ENCODE results near the gene GAL3ST2.
"Not testable (repeated sequence)": the region's sequence is repeated elsewhere in the genome, so short reads cannot be mapped to it uniquely, and the experiment has no call there.

GAL3ST2 gene

DNA sequence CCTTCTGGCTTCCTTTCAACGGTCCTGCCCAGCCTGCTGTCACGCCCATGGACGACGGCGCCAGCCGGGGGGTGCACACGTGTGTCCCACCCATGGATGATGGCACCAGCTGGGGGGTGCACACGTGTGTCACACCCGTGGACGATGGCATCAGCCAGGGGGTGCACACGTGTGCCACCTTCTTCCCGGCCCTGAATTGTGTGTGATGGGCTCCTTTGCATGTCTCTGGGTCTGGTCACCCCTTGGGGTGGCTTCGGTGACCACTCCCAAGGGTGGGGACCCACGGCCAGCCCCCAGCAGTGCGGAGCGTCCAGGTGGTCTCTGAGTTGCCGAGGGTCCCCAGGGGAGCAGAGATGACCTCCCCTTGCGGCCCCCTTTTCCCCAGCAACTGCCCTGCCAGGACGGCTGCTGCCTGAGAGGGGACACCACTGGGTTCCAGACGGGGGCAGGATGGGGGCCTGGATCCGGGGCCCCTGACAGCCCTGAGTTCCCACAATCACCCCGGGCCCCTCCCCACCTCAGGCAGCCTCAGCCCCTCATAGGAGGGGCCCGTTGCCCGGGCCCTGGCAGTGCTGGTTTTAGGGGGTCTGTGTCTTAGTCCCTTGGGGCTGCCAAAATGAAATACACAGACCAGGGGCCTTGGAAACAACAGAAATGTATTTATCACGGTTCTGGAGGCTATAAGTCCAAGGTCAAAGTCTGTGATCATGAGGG is 41.8 kb downstream of the GAL3ST2 start:
- TF ChIP-seq, protein P1, sequence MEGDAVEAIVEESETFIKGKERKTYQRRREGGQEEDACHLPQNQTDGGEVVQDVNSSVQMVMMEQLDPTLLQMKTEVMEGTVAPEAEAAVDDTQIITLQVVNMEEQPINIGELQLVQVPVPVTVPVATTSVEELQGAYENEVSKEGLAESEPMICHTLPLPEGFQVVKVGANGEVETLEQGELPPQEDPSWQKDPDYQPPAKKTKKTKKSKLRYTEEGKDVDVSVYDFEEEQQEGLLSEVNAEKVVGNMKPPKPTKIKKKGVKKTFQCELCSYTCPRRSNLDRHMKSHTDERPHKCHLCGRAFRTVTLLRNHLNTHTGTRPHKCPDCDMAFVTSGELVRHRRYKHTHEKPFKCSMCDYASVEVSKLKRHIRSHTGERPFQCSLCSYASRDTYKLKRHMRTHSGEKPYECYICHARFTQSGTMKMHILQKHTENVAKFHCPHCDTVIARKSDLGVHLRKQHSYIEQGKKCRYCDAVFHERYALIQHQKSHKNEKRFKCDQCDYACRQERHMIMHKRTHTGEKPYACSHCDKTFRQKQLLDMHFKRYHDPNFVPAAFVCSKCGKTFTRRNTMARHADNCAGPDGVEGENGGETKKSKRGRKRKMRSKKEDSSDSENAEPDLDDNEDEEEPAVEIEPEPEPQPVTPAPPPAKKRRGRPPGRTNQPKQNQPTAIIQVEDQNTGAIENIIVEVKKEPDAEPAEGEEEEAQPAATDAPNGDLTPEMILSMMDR (conservative IDR thresholded peaks at IDR 0.05; ENCODE audit: control insufficient read depth, insufficient read depth, low read depth, low read length): no peak

DNA sequence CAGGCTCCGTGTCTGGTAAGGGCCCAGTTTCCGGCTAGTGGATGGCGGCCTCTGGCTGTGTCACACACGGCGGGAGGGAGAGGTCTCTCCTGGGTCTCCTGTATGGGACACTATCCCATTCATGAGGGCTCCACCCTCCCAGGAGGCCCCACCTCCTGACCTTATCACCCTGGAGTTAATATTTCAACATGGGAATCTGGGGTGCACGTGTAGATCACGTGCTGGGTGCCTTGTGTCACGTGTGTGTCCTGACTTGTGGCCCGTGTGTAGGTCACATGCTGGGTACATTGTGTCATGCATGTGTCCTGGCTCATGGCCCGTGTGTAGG is 42.3 kb downstream of the GAL3ST2 start:
- no peak for DNase-seq (ENCODE audit: low read depth)
- TF ChIP-seq, protein P1 (conservative IDR thresholded peaks at IDR 0.05; ENCODE audit: control insufficient read depth, insufficient read depth, low read depth, low read length): no peak

More for the DNA sequence above, 41.8 kb downstream of the GAL3ST2 start:
- H3K4me3 ChIP-seq (ENCODE audit: control insufficient read depth, low read depth, low read length): no peak overlapping the region
- DNase-seq (ENCODE audit: low read depth): no peak

DNA sequence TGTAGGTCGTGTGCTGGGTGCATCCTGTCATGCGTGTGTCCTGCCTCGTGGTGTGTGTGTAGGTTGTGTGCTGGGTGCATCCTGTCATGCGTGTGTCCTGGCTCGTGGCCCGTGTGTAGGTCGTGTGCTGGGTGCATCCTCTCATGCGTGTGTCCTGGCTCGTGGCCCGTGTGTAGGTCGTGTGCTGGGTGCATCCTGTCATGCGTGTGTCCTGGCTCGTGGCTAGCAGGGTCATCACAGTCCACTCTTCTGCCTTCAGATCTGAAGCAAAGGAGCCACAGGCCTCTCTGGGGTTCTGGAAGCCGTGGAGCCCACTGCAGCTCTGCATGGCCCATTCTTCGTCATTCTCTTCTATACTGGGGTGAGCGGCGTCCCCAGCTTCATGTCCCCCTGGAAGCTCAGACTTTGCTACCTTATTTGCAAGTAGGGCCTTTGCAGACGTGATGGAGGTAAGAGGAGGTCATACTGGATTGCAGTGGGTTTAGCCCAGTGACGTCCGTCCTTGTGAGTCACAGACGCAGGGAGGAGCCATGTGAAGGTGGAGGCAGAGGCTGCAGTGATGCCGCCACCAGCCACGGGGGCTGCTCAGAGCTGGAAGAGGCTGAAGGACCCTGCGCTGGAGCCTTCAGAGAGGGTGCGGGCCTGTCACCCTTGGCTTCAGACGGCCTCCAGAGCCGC is 43.5 kb downstream of the GAL3ST2 start:
- not testable (repeated sequence) for H3K4me3 ChIP-seq (ENCODE audit: control insufficient read depth, low read depth, low read length); DNase-seq (ENCODE audit: low read depth)

More for the DNA sequence above, 42.3 kb downstream of the GAL3ST2 start:
- no peak overlapping the region for H3K4me3 ChIP-seq (ENCODE audit: control insufficient read depth, low read depth, low read length)

DNA sequence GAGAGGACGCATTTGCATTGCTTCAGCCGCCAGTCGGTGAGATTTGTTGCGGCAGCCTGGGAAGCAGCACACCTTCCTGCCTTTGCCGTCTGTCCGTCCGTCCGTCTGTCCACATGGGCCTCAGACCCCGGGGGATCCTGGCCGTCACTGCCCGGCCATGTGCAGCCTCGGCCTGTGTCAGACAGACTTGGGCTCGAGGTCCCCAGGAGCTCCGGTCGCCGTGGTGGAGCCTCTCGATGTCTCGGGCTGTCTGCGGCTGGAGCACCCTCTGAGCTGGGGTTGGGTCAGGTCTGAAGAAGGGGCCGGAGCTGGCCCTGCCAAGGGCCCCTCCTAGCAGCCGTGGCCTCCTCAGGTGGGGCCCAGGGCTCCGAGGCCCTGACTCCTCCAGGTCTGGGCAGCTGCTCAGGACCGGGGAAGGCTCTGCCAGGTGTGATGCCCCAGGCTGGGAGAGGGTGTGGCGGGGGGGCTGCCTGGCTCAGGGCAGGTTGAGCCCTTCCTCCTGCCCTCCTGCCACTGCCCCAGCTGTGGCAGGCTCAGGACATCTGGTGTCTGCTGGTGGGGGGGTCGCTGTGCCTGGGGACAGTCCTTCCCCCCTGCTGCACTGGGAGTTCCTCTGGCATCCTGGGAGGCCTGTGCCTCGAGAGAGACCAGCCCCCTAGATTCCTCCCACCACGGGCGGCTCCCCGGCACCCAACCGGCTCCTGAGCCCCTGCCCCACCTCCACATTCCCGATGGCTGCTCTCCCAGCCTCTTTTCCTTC is 44.2 kb downstream of the GAL3ST2 start:
- no peak overlapping the region for H3K4me3 ChIP-seq (ENCODE audit: control insufficient read depth, low read depth, low read length)
- TF ChIP-seq, protein P1 (conservative IDR thresholded peaks at IDR 0.05; ENCODE audit: control insufficient read depth, insufficient read depth, low read depth, low read length): no peak
- DNase-seq (ENCODE audit: low read depth): no peak

DNA sequence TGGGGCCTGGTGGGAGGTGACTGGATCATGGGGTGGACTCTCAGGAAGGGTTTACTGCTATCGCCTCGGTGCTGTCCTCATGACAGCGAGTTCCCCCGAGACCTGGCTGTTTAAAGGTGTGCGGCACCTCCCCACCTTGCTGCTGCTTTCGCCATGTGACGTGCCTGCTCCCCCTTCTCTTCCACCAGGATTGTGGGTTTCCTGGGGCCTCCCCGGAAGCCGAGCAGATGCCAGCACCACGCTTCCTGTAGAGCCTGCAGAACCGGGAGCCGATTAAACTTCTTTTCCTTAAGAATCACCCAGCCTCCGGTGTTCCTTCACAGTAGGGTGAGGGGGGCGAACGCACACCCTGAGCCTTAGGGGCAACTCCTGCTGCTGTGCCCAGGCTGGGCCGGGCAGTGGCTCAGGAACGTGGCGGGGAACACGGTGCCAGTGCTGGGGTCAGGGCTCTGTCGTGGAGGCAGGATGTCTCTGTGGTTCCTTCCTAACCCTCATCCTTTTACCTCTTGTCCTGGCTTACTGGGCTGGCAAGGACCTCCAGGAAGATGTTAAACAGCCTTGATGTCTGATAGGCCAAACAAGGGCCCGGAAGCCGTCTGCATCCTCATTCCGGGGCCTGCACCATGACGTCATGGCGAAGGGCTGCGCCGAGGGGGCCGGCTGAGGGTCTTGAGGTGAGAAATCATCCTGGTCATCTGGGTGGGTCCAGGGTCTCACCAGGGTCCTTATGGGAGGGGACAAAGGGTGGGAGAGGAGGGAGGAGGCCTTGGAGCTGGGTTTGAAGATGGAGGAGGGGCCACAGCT is 45.0 kb downstream of the GAL3ST2 start:
- H3K4me3 ChIP-seq (ENCODE audit: control insufficient read depth, low read depth, low read length): no peak overlapping the region
- TF ChIP-seq, protein P1 (conservative IDR thresholded peaks at IDR 0.05; ENCODE audit: control insufficient read depth, insufficient read depth, low read depth, low read length): no peak
- DNase-seq (ENCODE audit: low read depth): no peak

DNA sequence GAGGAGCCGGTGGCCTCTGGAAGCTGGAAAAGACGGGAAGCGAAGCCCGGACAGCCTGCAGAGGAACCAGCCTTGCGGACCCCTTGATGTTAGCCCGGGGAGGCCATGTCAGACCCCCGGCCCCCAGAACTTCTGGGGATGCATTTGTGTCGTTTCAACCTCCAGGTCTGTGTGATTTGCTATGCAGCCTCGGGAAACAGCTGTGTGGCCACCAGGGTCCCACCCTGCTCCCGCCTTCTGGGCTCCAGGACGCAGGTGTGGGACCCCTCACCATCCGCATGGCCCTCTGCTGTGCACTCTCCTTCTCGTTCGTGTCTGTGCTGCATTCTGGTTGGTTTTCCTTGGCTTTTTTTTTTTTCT is 45.6 kb downstream of the GAL3ST2 start:
- no peak overlapping the region for H3K4me3 ChIP-seq (ENCODE audit: control insufficient read depth, low read depth, low read length)
- DNase-seq (ENCODE audit: low read depth): no peak
- TF ChIP-seq, protein P1 (conservative IDR thresholded peaks at IDR 0.05; ENCODE audit: control insufficient read depth, insufficient read depth, low read depth, low read length): no peak

DNA sequence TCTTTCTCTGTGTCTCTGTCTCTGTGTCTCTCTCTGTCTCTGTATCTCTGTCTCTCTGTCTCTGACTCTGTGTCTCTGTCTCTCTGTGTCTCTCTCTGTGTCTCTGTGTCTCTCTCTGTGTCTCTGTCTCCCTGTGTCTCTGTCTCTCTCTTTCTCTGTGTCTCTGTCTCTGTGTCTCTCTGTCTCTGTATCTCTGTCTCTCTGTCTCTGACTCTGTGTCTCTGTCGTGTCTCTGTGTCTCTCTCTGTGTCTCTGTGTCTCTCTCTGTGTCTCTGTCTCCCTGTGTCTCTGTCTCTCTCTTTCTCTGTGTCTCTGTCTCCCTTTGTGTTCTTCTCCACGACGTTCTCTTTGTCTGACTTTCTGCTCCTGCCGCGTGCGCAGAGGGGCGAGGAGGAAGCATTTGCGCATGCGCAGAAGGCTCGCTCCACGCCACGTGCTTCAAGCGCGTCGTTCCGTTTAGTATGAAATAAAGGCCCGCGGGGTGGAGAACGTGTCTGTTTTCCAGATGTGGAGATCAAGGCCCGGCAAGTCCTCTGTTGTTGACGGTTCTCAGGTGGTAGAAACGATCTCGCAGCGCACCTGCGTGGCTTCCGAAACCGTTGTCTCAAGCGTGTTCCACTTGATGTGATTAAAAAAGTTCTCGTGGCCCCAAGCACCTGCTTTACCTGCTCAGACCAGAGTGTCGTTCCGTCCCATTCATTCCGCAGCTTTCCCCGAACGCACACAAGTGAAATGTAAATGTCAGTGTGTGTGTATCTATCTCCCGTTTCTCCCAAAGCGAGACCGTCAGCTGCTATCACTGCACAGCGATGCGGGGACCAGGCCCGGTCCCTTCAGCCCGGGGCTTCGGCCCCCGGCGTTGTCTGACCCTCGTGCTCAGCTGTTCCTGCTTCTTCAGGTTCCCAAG is 47.2 kb downstream of the GAL3ST2 start:
- not testable (repeated sequence) for DNase-seq (ENCODE audit: low read depth); H3K4me3 ChIP-seq (ENCODE audit: control insufficient read depth, low read depth, low read length)
